ENCODE results near the gene MPRIP. TPM values are rescaled to one million over a fixed set of nuclear protein-coding genes. Genes with fewer than 3 reads are reported as not detected.

MPRIP gene
- total RNA-seq, 1 donor from 2014 or later, result 275 TPM

GRCh38 chr17:17114592-17115225, 72.5 kb downstream of the MPRIP start:
- Mint-ChIP-seq H3K4me1 (ENCODE audit: unreplicated experiment) (peaks cover 25% of the 10 kb centered on the region), H3K36me3 (peaks cover 5% of the 10 kb centered on the region), H3K27ac (peak overlapping the region; percentile 18), H3K27me3 (no peaks in the 10 kb centered on the region), H3K9me3 (no peaks in the 10 kb centered on the region), H3K4me3 (no peak overlapping the region)
- DNase-seq (ENCODE audit: extremely low spot score, unreplicated experiment), result no peak
- TF ChIP-seq CTCF (conservative IDR thresholded peaks at IDR 0.05), result no peak

GRCh38 chr17:17115620-17116019, 73.4 kb downstream of the MPRIP start:
- peak overlapping the region; percentile 18 for H3K27ac Mint-ChIP-seq
- no peak overlapping the region for H3K4me3 Mint-ChIP-seq
- no peak for DNase-seq (ENCODE audit: extremely low spot score, unreplicated experiment)
- TF ChIP-seq CTCF (conservative IDR thresholded peaks at IDR 0.05), result no peak
- H3K9me3 Mint-ChIP-seq, result no peaks in the 10 kb centered on the region
- H3K36me3 Mint-ChIP-seq, result no peaks in the 10 kb centered on the region
- peaks cover 22% of the 10 kb centered on the region for H3K4me1 Mint-ChIP-seq (ENCODE audit: unreplicated experiment)
- H3K27me3 Mint-ChIP-seq, result no peaks in the 10 kb centered on the region

GRCh38 chr17:17116406-17116805, 74.1 kb downstream of the MPRIP start:
- no peak for DNase-seq (ENCODE audit: extremely low spot score, unreplicated experiment)
- Mint-ChIP-seq H3K4me1 (ENCODE audit: unreplicated experiment) (peaks cover 30% of the 10 kb centered on the region), H3K4me3 (no peak overlapping the region), H3K27ac (peak overlapping the region; percentile 65), H3K27me3 (no peaks in the 10 kb centered on the region), H3K9me3 (no peaks in the 10 kb centered on the region), H3K36me3 (peaks cover 3% of the 10 kb centered on the region)
- no peak for TF ChIP-seq CTCF (conservative IDR thresholded peaks at IDR 0.05)

GRCh38 chr17:17117923-17118322, 75.7 kb downstream of the MPRIP start:
- Mint-ChIP-seq H3K4me3 (no peak overlapping the region), H3K27me3 (no peaks in the 10 kb centered on the region), H3K36me3 (peaks cover 8% of the 10 kb centered on the region), H3K4me1 (ENCODE audit: unreplicated experiment) (peaks cover 38% of the 10 kb centered on the region), H3K9me3 (no peaks in the 10 kb centered on the region), H3K27ac (no peak overlapping the region)
- TF ChIP-seq CTCF (conservative IDR thresholded peaks at IDR 0.05), result no peak
- no peak for DNase-seq (ENCODE audit: extremely low spot score, unreplicated experiment)

- Mint-ChIP-seq H3K36me3 (peaks cover 8% of the 10 kb centered on the region), H3K27me3 (no peaks in the 10 kb centered on the region), H3K9me3 (no peaks in the 10 kb centered on the region), H3K4me3 (no peak overlapping the region), H3K27ac (no peak overlapping the region), H3K4me1 (ENCODE audit: unreplicated experiment) (peaks cover 39% of the 10 kb centered on the region)
- no peak for TF ChIP-seq CTCF (conservative IDR thresholded peaks at IDR 0.05)
- no peak for DNase-seq (ENCODE audit: extremely low spot score, unreplicated experiment)
Measured at GRCh38 chr17:17118399-17118798, 76.1 kb downstream of the MPRIP start.

All from type B pancreatic cell (in vitro differentiated cells).